ENCODE measurements around the gene MRPL53.
"Not testable (repeated sequence)": the region's sequence is repeated elsewhere in the genome, so short reads cannot be mapped to it uniquely, and the experiment has no call there.

Gene MRPL53

DNA sequence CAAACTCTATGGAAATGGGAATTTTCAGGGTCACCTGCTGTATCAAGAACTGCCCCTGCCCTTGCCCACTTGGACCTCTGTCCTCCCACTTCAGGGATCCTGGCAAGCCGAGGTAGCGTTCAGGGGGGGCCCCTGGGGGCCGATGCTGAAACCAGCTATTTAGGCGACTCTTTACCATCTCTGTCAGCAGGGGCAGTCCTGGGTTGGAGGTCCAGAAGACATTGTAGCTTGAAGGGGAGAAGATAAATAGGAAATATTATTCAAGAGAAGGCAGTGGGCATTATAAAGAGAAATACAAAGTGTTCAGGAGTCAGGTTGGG, 9.7 kb downstream of the MRPL53 start:
- Histone ChIP-seq H3K4me3 (ENCODE audit: low read length) (no peak overlapping the region), H3K36me3 (replicated peaks; ENCODE audit: low read depth, low read length) (peaks cover 24% of the 10 kb centered on the region), H2AFZ (ENCODE audit: low read depth, low read length) (no peak overlapping the region), H3K79me2 (ENCODE audit: low read length) (peaks cover 30% of the 10 kb centered on the region), H3K9ac (ENCODE audit: low read length) (no peak overlapping the region), H3K4me2 (ENCODE audit: low read length) (no peak overlapping the region), H3K4me1 (ENCODE audit: low read length) (peaks cover 15% of the 10 kb centered on the region), H4K20me1 (ENCODE audit: insufficient read depth, low read length) (no peaks in the 10 kb centered on the region), H3K27ac (ENCODE audit: low read length) (no peak overlapping the region), H3K27me3 (ENCODE audit: low read depth, low read length) (no peaks in the 10 kb centered on the region), H3K9me3 (ENCODE audit: insufficient read depth, low read length) (no peaks in the 10 kb centered on the region)
- no peak for TF ChIP-seq EZH2phosphoT487 (IDR thresholded peaks at IDR 0.05; ENCODE audit: low read depth)
- TF ChIP-seq, protein P1, sequence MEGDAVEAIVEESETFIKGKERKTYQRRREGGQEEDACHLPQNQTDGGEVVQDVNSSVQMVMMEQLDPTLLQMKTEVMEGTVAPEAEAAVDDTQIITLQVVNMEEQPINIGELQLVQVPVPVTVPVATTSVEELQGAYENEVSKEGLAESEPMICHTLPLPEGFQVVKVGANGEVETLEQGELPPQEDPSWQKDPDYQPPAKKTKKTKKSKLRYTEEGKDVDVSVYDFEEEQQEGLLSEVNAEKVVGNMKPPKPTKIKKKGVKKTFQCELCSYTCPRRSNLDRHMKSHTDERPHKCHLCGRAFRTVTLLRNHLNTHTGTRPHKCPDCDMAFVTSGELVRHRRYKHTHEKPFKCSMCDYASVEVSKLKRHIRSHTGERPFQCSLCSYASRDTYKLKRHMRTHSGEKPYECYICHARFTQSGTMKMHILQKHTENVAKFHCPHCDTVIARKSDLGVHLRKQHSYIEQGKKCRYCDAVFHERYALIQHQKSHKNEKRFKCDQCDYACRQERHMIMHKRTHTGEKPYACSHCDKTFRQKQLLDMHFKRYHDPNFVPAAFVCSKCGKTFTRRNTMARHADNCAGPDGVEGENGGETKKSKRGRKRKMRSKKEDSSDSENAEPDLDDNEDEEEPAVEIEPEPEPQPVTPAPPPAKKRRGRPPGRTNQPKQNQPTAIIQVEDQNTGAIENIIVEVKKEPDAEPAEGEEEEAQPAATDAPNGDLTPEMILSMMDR (IDR thresholded peaks at IDR 0.05; ENCODE audit: low read depth, low read length): no peak

DNA sequence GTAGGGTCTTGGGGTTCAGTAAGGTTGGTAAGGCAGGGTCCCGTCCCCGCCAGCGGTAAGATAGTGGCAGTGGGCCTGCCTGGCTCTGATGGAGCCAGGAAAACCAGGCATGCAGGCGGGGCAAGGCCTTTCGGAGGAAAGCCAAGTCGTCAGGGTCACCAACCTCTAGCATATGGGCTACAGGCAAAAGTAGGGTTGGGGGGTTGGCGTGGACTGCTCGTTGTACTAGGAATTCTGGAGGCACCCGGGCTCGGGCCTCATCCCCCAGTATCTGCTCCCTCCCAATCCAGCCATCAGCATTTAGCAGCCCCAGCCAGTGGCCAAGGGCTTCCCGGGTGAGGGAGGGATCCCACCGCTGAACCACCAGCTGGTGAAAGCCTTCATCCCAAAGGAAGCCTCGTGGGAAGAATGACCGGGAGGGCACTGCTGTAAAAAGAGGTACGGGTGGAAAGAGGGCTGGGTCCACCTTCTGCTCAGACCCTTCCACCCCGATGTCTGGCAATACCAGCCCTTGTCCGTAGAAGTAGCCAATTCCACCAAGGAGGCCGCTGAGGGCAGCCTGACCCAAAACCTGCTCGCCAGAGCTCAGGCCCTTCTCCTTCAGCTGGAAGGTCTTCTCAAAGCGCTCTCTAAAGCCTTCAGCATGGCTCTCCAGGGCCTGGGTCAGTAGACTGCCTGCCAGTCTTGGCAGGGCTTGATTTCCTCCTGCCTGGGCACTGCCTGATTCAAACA, 10.3 kb downstream of the MRPL53 start:
- H3K27me3 ChIP-seq (ENCODE audit: low read depth, low read length): no peaks in the 10 kb centered on the region
- H3K36me3 ChIP-seq (replicated peaks; ENCODE audit: low read depth, low read length): peaks cover 24% of the 10 kb centered on the region
- H3K79me2 ChIP-seq (ENCODE audit: low read length): peaks cover 30% of the 10 kb centered on the region
- peaks cover 15% of the 10 kb centered on the region for H3K4me1 ChIP-seq (ENCODE audit: low read length)
- H3K4me2 ChIP-seq (ENCODE audit: low read length): no peak overlapping the region
- H3K4me3 ChIP-seq (ENCODE audit: low read length): no peak overlapping the region
- no peak overlapping the region for H2AFZ ChIP-seq (ENCODE audit: low read depth, low read length)
- TF ChIP-seq EZH2phosphoT487 (IDR thresholded peaks at IDR 0.05; ENCODE audit: low read depth): no peak
- TF ChIP-seq, protein P1 (IDR thresholded peaks at IDR 0.05; ENCODE audit: low read depth, low read length): no peak
- no peaks in the 10 kb centered on the region for H3K9me3 ChIP-seq (ENCODE audit: insufficient read depth, low read length)
- H3K27ac ChIP-seq (ENCODE audit: low read length): no peak overlapping the region
- H4K20me1 ChIP-seq (ENCODE audit: insufficient read depth, low read length): no peaks in the 10 kb centered on the region
- H3K9ac ChIP-seq (ENCODE audit: low read length): no peak overlapping the region

DNA sequence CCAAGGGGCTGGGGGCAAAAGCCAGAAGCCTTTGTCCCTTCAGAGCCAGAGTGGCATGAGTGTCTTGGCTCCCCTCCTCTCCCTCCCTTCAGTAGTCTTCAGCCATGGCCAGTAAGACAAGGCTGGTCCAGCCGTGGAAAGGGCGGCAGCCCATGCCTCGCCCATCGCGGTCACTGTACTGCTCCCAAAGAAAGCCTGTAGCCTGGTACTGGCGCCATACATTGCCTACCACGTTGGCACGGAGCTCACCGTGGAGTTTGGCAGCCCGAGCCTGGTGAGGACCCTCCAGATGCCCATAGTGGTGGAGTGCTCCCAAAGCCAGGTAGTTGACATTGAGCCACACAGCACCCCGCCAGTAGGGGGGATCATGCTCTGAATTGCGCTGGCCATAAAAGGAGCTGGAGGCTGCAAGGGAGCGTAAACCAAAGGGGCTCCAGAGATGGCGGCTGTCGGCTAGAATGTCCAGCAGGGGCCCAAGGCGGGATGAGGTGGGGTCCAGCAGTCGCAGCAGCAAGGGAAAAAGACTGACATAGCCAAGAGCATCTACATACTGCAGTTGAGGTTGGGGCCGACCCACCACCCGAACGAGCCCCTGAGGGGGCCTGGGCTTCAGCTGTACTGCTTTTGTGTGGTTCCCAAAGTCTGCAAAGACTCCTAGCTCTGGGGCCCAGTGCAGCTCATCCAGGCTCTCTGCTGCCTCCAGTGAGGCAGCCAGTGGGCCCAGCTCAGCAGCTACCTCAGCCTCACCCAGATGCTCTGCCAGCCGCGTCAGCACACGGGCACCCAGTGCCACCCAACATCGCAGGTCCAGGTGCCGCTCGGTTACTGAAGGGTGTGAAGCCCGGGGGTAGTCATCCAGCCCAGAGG, 11.1 kb downstream of the MRPL53 start:
- no peaks in the 10 kb centered on the region for H4K20me1 ChIP-seq (ENCODE audit: insufficient read depth, low read length)

DNA sequence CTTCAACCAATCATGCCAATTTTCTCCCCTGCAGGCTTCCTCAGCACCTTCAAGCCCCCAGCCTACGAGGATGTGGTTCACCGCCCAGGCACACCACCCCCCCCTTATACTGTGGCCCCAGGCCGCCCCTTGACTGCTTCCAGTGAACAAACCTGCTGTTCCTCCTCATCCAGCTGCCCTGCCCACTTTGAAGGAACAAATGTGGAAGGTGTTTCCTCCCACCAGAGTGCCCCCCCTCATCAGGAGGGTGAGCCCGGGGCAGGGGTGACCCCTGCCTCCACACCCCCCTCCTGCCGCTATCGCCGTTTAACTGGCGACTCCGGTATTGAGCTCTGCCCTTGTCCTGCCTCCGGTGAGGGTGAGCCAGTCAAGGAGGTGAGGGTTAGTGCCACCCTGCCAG, 12.3 kb downstream of the MRPL53 start:
- not testable (repeated sequence) for H3K4me3 ChIP-seq (ENCODE audit: low read length); H4K20me1 ChIP-seq (ENCODE audit: insufficient read depth, low read length); H2AFZ ChIP-seq (ENCODE audit: low read depth, low read length); H3K27me3 ChIP-seq (ENCODE audit: low read depth, low read length); H3K4me2 ChIP-seq (ENCODE audit: low read length); H3K9ac ChIP-seq (ENCODE audit: low read length); H3K27ac ChIP-seq (ENCODE audit: low read length); H3K9me3 ChIP-seq (ENCODE audit: insufficient read depth, low read length)
- Histone ChIP-seq H3K79me2 (ENCODE audit: low read length) (peaks cover 37% of the 10 kb centered on the region), H3K4me1 (ENCODE audit: low read length) (peaks cover 25% of the 10 kb centered on the region), H3K36me3 (replicated peaks; ENCODE audit: low read depth, low read length) (peaks cover 24% of the 10 kb centered on the region)

More for the DNA sequence above, 11.1 kb downstream of the MRPL53 start:
- Histone ChIP-seq H2AFZ (ENCODE audit: low read depth, low read length) (no peak overlapping the region), H3K79me2 (ENCODE audit: low read length) (peaks cover 33% of the 10 kb centered on the region), H3K27me3 (ENCODE audit: low read depth, low read length) (no peaks in the 10 kb centered on the region), H3K4me3 (ENCODE audit: low read length) (no peak overlapping the region), H3K4me1 (ENCODE audit: low read length) (peaks cover 20% of the 10 kb centered on the region), H3K9ac (ENCODE audit: low read length) (no peak overlapping the region), H3K9me3 (ENCODE audit: insufficient read depth, low read length) (no peaks in the 10 kb centered on the region), H3K36me3 (replicated peaks; ENCODE audit: low read depth, low read length) (peaks cover 24% of the 10 kb centered on the region), H3K27ac (ENCODE audit: low read length) (no peak overlapping the region), H3K4me2 (ENCODE audit: low read length) (no peak overlapping the region)
- TF ChIP-seq, protein P1 (IDR thresholded peaks at IDR 0.05; ENCODE audit: low read depth, low read length): peak; percentile 24
- no peak for TF ChIP-seq EZH2phosphoT487 (IDR thresholded peaks at IDR 0.05; ENCODE audit: low read depth)

DNA sequence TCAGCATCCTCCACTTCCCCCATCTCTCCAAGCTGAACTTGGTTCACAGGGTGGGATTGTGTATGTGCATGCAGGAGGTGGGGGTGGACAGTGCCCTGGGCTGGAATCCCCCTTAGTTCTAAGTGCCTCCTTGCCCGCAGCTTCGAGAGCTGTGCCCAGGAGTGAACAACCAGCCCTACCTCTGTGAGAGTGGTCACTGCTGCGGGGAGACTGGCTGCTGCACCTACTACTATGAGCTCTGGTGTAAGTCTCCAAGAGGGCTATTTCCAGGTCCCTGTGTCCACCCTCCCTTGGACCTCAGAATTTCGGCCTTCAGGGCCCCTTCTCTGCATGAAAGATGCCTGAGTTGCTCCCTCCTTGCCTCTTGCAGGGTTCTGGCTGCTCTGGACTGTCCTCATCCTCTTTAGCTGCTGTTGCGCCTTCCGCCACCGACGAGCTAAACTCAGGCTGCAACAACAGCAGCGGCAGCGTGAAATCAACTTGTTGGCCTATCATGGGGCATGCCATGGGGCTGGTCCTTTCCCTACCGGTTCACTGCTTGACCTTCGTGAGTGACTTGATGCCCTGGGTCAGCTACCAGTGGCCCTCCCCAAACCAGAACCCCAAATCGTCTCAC, 12.9 kb downstream of the MRPL53 start:
- H3K27ac ChIP-seq (ENCODE audit: low read length); H3K9me3 ChIP-seq (ENCODE audit: insufficient read depth, low read length); H2AFZ ChIP-seq (ENCODE audit: low read depth, low read length); H3K27me3 ChIP-seq (ENCODE audit: low read depth, low read length); H3K9ac ChIP-seq (ENCODE audit: low read length); H4K20me1 ChIP-seq (ENCODE audit: insufficient read depth, low read length): not testable (repeated sequence)
- H3K4me3 ChIP-seq (ENCODE audit: low read length): peak overlapping the region; percentile 84
- peaks cover 25% of the 10 kb centered on the region for H3K4me1 ChIP-seq (ENCODE audit: low read length)
- H3K36me3 ChIP-seq (replicated peaks; ENCODE audit: low read depth, low read length): peaks cover 24% of the 10 kb centered on the region
- peaks cover 31% of the 10 kb centered on the region for H3K79me2 ChIP-seq (ENCODE audit: low read length)
- H3K4me2 ChIP-seq (ENCODE audit: low read length): peak overlapping the region; percentile 93
